MG63 (cell line): ENCODE results near the gene MOCS1. TPM values are rescaled to one million over a fixed set of nuclear protein-coding genes. Genes with fewer than 3 reads are reported as not detected.

ENCODE experiments used
- DNase-seq: peaks from one replicate; pipeline ENCODE4 v3.0.0-alpha.2; 2020
- H3K27me3 ChIP-seq: fragments of 250-450 bp; sonication (Bioruptor Pico); 2 replicates; pipeline ENCODE4 v1.5.1; 2020; ENCODE audit warnings: mild to moderate bottlenecking, moderate library complexity
- H3K36me3 ChIP-seq: fragments of 250-450 bp; sonication (Bioruptor Pico); 2 replicates; pipeline ENCODE4 v1.5.1; 2020; ENCODE audit warnings: mild to moderate bottlenecking, moderate library complexity
- H3K4me3 ChIP-seq: fragments of 250-450 bp; sonication (Bioruptor Pico); 2 replicates; pipeline ENCODE4 v1.5.1; 2020; ENCODE audit warnings: mild to moderate bottlenecking, moderate library complexity
- H3K9me3 ChIP-seq: fragments of 250-450 bp; sonication (Bioruptor Pico); 2 replicates; pipeline ENCODE4 v1.5.1; 2020; ENCODE audit warnings: mild to moderate bottlenecking, moderate library complexity
- total RNA-seq: library from RNA; depleted of rRNA; stranded (reverse); fragments of >200 nt; shearing (Covaris generic); gene quantifications from 2 replicates; pipeline ENCODE4 v1.2.3, GENCODE V29; 2014; ENCODE audit warnings: low replicate concordance

MOCS1 gene
- total RNA-seq, 1 experiment from 2014 or later = 2.6 TPM

DNA sequence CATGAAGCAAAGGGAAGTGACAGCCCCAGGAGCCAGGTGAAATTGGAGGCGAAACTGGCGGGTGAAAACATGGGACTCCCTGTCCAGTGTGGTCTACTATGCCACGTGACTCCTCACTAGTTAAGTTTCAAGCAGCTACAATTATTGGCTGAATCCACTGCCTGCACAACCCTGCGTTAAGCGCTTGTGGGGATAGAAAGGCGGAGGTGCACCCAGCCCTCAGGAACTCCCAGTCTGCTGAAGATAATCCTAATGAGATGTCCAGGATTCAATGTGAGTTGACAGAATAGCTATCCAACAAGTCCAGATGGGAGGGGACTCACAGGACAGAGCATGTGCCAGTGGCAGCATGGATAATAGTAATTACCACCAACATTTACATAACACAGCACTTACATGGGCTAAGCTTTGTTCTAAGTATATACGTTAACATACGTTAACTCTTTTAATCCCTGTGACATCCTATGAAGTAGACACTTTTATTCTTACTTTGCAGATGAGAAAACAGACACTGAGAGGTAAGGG, 1.8 kb downstream of the MOCS1 start:
- Histone ChIP-seq H3K36me3 (no peaks in the 10 kb centered on the region), H3K4me3 (no peak overlapping the region), H3K9me3 (no peaks in the 10 kb centered on the region), H3K27me3 (no peaks in the 10 kb centered on the region)
- DNase-seq = no peak

GRCh38 chr6:39931607-39932006, 2.7 kb downstream of the MOCS1 start:
- no peaks in the 10 kb centered on the region for H3K27me3 ChIP-seq
- no peaks in the 10 kb centered on the region for H3K9me3 ChIP-seq
- H3K36me3 ChIP-seq = no peaks in the 10 kb centered on the region
- DNase-seq = no peak
- H3K4me3 ChIP-seq = no peak overlapping the region

DNA sequence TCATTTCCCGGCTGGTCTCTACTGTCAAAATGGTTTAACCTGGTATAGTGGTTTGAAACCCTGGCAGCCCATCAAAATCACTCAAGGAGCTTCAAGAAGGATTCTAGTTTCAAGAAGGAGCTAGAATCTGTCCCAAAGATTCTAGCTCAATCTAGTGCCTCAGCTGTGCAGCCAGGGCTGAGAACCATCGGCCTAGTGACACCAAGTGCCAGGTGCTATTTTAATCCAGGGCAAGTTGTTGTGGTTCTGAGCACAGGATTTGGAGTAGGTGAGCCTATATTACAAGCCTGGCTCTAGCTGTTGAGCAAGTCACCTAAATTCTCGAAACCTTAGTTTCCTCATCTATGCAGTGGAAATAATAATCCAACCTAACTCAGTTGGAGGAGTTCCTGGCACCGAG, 3.7 kb downstream of the MOCS1 start:
- Histone ChIP-seq H3K4me3 (no peak overlapping the region), H3K9me3 (no peaks in the 10 kb centered on the region), H3K36me3 (no peaks in the 10 kb centered on the region), H3K27me3 (no peaks in the 10 kb centered on the region)
- no peak for DNase-seq

DNA sequence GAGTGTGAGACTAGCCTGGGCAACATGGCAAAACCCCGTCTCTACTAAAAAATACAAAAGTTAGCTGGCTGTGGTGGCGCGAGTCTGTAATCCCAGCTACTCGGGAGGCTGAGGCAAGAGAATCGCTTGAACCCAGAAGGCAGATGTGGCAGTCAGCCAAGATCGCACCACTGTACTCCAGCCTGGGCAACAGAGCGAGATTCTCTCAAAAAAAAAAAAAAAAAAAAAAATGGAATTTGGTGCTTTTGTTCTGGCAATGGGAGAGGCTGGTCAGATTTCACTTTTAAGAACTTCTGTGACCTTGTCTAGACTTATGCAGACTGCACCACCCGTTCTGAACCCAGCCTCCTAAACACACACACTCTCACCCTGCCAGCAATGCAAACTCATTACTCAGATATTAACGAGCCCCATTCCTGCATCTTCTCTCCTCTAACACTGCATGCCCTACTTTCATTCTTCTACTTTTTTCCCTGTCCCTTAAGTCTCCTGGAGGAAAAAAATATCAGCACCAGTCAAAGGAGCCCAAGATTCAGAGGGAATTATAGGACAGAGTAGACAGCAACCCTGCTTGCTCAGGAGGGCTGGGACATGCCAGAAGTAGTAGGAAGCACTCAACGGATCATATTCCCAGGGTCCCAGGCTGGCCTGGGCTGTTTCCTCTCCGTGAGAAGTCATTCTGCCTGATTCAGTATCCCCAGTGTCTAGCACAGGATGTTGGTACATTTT, 4.4 kb downstream of the MOCS1 start:
- Histone ChIP-seq H3K9me3 (no peaks in the 10 kb centered on the region), H3K36me3 (no peaks in the 10 kb centered on the region), H3K27me3 (no peaks in the 10 kb centered on the region), H3K4me3 (no peak overlapping the region)
- DNase-seq = no peak

DNA sequence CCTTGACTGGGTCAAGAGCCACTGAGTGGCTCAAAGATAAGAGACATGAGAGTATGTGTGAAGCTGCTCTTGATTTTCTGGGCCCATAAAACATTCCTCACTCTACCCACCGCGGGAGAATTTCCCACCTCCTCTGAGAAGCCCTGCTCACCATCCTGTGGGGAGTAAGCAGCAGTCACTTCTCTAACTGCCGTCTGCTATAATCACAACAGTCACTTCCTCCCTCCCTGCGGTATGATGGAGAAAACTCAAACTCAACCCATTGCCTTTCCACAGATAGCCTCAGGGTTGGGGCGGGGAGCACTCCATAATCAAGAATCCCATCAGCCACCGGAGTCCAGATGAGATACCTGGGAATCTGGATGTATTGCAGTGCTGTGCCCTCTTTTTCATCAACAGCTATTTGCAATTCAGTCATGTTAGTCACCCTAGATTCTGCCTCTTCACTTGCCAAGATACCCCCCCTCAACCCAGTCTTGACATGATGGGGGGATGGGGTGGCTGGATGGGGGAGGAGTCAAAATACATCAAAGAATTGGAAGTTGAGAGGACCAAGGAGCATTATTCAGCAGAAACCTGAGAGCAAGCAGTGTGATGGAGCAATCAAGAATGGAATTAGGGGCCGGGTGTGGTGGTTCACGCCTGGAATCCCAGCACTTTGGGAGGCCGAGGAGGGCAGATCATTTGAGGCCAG, 5.1 kb downstream of the MOCS1 start:
- no peaks in the 10 kb centered on the region for H3K9me3 ChIP-seq
- no peak overlapping the region for H3K4me3 ChIP-seq
- no peaks in the 10 kb centered on the region for H3K36me3 ChIP-seq
- H3K27me3 ChIP-seq = no peaks in the 10 kb centered on the region
- no peak for DNase-seq

GRCh38 chr6:39927159-39927558, 7.1 kb downstream of the MOCS1 start:
- no peaks in the 10 kb centered on the region for H3K36me3 ChIP-seq
- no peak overlapping the region for H3K4me3 ChIP-seq
- no peaks in the 10 kb centered on the region for H3K27me3 ChIP-seq
- DNase-seq = peak; percentile 28
- no peaks in the 10 kb centered on the region for H3K9me3 ChIP-seq

DNA sequence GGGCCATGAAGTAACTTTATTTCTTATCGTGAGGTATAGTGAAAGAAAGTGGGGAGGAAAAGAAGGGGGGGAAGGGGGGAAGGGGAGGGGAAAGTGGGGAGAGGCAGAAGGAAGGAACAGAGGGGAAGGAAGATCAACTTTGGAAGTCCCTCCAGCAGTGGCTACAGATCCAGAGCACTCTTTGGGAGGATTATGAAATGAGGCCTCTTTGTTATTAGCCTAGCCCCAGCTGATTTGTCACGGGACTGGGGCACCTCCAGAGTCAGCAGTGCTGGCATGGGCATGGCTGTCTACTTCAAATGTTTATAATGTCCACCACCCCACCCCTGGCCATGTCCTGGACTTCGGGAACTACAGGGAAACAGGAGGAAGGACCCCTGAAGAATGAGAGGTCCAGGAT, 7.6 kb downstream of the MOCS1 start:
- H3K4me3 ChIP-seq = no peak overlapping the region
- no peak for DNase-seq
- H3K9me3 ChIP-seq = no peaks in the 10 kb centered on the region
- no peaks in the 10 kb centered on the region for H3K36me3 ChIP-seq
- H3K27me3 ChIP-seq = no peaks in the 10 kb centered on the region

- Histone ChIP-seq H3K36me3 (no peaks in the 10 kb centered on the region), H3K4me3 (no peak overlapping the region), H3K9me3 (no peaks in the 10 kb centered on the region), H3K27me3 (no peaks in the 10 kb centered on the region)
- DNase-seq = no peak
Measured at GRCh38 chr6:39925931-39926290, 8.4 kb downstream of the MOCS1 start.

- H3K36me3 ChIP-seq = no peaks in the 10 kb centered on the region
- no peak overlapping the region for H3K4me3 ChIP-seq
- no peaks in the 10 kb centered on the region for H3K9me3 ChIP-seq
- H3K27me3 ChIP-seq = no peaks in the 10 kb centered on the region
- no peak for DNase-seq
Measured at GRCh38 chr6:39925191-39925930, 8.9 kb downstream of the MOCS1 start.

- DNase-seq = no peak
- Histone ChIP-seq H3K4me3 (no peak overlapping the region), H3K36me3 (no peaks in the 10 kb centered on the region), H3K9me3 (no peaks in the 10 kb centered on the region), H3K27me3 (no peaks in the 10 kb centered on the region)
Measured at GRCh38 chr6:39924283-39924682, 10.0 kb downstream of the MOCS1 start.

DNA sequence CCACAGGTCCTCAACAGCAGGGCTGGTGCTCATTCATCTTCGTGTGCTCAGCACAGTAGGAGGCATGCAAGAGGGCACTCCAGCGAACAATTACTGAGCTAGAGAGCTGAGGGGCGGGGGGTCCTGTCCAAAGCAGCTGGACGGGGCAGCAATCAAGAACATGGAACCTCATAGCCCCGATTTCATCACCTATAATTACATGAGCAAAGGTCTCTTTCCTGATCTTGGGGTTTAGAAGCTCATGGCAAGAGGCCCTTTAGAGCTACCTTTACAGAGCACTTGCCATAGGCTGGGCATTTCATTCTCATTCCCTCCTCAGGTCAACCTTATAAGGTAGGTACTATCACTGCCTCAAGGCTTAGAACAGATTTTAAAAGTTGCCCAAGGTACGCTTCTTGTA, 10.4 kb downstream of the MOCS1 start:
- no peak for DNase-seq
- Histone ChIP-seq H3K9me3 (no peaks in the 10 kb centered on the region), H3K4me3 (no peak overlapping the region), H3K36me3 (no peaks in the 10 kb centered on the region), H3K27me3 (no peaks in the 10 kb centered on the region)

DNA sequence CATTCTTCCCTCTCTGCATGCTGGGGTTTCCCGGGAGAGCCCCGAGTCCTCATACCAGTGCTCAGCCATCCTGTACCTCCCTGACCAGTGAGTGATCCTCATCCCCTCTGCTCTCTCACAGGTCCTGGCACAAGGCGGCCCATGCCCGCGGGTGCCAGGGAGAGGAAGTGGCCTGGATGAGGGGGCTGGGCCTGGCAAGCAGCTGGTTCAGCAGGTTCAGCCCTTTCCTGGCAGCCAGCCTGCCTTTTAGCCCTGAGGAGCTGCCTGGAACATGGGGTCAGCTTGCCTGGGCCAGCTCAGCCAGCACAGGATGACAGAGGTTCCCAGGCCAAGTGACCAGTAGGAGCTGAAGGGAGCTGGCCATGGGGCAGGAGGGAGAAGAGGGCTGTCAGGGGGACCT, 10.9 kb downstream of the MOCS1 start:
- no peak overlapping the region for H3K4me3 ChIP-seq
- no peaks in the 10 kb centered on the region for H3K27me3 ChIP-seq
- DNase-seq = no peak
- no peaks in the 10 kb centered on the region for H3K9me3 ChIP-seq
- H3K36me3 ChIP-seq = no peaks in the 10 kb centered on the region

- no peak for DNase-seq
- Histone ChIP-seq H3K9me3 (no peaks in the 10 kb centered on the region), H3K27me3 (no peaks in the 10 kb centered on the region), H3K4me3 (no peak overlapping the region), H3K36me3 (no peaks in the 10 kb centered on the region)
Measured at GRCh38 chr6:39922821-39923220, 11.4 kb downstream of the MOCS1 start.

- Histone ChIP-seq H3K9me3 (no peaks in the 10 kb centered on the region), H3K4me3 (no peak overlapping the region), H3K27me3 (no peaks in the 10 kb centered on the region), H3K36me3 (no peaks in the 10 kb centered on the region)
- DNase-seq = no peak
Measured at GRCh38 chr6:39920157-39920556, 14.1 kb downstream of the MOCS1 start.

DNA sequence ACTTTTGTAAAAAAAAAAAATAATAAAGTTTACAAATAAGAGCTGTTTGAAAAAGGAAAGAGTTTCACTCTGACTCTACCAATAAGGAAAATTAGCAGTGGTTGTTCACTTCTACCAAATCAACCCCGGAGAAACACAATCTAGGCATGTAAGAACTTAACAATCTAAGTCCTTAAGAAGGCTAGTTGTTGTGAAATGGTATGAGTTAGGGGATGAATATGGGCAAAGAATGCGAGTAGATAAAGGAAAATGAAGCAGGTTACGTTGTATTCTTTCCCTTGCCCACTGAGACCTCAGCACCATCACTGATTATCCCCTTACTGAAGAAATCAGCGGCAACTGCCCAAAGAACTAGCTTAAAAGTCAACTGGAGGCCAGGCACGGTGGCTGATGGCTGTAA, 15.4 kb downstream of the MOCS1 start:
- H3K4me3 ChIP-seq = no peak overlapping the region
- H3K9me3 ChIP-seq = no peaks in the 10 kb centered on the region
- no peak for DNase-seq
- no peaks in the 10 kb centered on the region for H3K27me3 ChIP-seq
- H3K36me3 ChIP-seq = no peaks in the 10 kb centered on the region

- Histone ChIP-seq H3K4me3 (no peak overlapping the region), H3K9me3 (no peaks in the 10 kb centered on the region), H3K27me3 (no peaks in the 10 kb centered on the region), H3K36me3 (no peaks in the 10 kb centered on the region)
- DNase-seq = no peak
Measured at GRCh38 chr6:39917981-39918380, 16.3 kb downstream of the MOCS1 start.

DNA sequence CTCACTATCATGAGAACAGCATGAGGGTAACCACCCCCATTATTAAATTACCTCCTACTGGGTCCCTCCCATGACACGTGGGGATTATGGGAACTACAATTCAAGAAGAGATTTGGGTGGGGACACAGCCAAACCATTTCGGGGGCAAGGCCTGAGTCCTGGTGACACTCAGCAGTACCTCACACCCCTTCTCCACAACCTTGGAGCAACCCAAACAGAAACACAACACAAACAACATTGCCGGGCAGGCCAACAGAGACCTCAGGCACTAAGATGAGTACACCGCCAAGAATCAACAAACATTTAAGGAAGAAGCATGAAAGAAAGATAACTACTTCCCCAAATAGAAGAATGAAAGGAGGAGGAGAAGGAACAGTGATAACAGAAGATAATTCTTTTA, 16.9 kb downstream of the MOCS1 start:
- Histone ChIP-seq H3K4me3 (no peak overlapping the region), H3K9me3 (no peaks in the 10 kb centered on the region), H3K36me3 (no peaks in the 10 kb centered on the region), H3K27me3 (no peaks in the 10 kb centered on the region)
- DNase-seq = no peak
